ENCODE results near the gene ADA. TPM values are rescaled to one million over a fixed set of nuclear protein-coding genes. Genes with fewer than 3 reads are reported as not detected.

ADA gene
- total RNA-seq, 1 experiment from 2014 or later: 13.0 TPM

DNA sequence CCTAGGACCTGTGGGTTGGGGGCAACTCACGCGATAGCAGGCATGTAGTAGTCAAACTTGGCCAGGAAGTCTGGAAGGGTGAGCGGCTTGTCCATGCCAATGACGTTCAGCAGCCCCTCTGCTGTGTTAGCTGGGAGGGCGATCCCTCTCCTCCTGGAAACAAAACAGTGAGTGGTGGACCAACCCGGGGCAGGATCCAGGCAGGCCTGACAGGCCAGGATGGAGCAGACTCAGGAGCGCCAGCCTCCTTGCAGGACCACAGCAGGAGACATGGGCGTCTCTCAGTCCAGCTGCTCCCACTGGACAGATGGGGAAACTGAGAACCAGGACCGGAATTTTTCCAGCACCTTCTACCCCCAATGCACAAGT is 22.5 kb downstream of the ADA start:
- Histone ChIP-seq H3K4me3 (ENCODE audit: low read length) (no peak overlapping the region), H3F3A (ENCODE audit: low read length, unreplicated experiment) (no peaks in the 10 kb centered on the region), H3K9ac (ENCODE audit: low read length) (no peak overlapping the region), H2AFZ (ENCODE audit: low read length) (no peak overlapping the region), H3K4me1 (ENCODE audit: insufficient read depth, low read length) (no peaks in the 10 kb centered on the region), H3K9me3 (ENCODE audit: low read length) (no peaks in the 10 kb centered on the region), H3K27ac (ENCODE audit: low read length) (no peak overlapping the region), H4K20me1 (ENCODE audit: low read length) (no peaks in the 10 kb centered on the region), H3K27me3 (ENCODE audit: low read length) (no peaks in the 10 kb centered on the region), H3K9me2 (replicated peaks; ENCODE audit: low read length) (no peaks in the 10 kb centered on the region), H3K4me2 (ENCODE audit: low read length) (no peak overlapping the region), H3K79me2 (ENCODE audit: low read length) (no peaks in the 10 kb centered on the region), H3K36me3 (ENCODE audit: low read depth, low read length) (no peaks in the 10 kb centered on the region)
- DNase-seq (no peak), ATAC-seq (no peak)
- ChIA-PET POLR2A (ENCODE audit: unreplicated experiment) (no interaction called here), CTCF (no interaction called here)
- intact Hi-C loops (cut with micrococcal nuclease): no loop called here
- no peak for TF ChIP-seq EZH2 (IDR thresholded peaks at IDR 0.05; ENCODE audit: low read length, unreplicated experiment)
- TF ChIP-seq, protein P1, sequence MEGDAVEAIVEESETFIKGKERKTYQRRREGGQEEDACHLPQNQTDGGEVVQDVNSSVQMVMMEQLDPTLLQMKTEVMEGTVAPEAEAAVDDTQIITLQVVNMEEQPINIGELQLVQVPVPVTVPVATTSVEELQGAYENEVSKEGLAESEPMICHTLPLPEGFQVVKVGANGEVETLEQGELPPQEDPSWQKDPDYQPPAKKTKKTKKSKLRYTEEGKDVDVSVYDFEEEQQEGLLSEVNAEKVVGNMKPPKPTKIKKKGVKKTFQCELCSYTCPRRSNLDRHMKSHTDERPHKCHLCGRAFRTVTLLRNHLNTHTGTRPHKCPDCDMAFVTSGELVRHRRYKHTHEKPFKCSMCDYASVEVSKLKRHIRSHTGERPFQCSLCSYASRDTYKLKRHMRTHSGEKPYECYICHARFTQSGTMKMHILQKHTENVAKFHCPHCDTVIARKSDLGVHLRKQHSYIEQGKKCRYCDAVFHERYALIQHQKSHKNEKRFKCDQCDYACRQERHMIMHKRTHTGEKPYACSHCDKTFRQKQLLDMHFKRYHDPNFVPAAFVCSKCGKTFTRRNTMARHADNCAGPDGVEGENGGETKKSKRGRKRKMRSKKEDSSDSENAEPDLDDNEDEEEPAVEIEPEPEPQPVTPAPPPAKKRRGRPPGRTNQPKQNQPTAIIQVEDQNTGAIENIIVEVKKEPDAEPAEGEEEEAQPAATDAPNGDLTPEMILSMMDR (conservative IDR thresholded peaks at IDR 0.05; ENCODE audit: low read depth, low read length): no peak
- TF ChIP-seq EZH2phosphoT487 (IDR thresholded peaks at IDR 0.05; ENCODE audit: borderline replicate concordance, low read length): no peak
- no TSS peak for BruUV-seq (replicated peaks)

DNA sequence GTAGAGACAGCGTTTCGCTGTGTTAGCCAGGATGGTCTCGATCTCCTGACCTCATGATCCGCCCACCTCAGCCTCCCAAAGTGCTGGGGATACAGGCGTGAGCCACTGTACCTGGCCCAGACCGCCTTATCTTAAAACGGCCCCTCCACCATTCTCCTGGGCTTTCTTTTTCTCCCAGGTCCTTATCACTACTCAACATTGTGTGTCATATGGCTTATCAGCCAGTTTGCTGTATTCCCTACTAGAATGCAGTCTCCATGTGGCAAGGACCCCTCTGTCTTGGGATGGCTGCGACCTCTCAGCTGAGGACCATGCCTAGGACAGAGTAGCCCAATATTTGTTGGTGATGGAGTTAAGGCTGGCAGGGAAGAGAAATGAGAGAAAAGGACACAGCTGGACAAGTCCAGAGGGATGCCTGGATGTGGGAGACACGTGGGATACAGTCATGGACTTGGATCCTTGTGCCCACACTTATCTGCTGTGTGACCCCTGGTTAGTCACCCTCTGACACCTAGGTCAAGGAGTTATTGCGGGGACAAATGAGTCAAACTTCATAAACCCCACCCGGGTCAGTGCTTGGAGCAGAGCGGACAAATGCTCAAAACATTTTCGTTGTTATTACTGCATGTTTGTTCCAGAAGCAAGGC is 24.0 kb downstream of the ADA start:
- Histone ChIP-seq H4K20me1 (ENCODE audit: low read length) (no peaks in the 10 kb centered on the region), H3K27ac (ENCODE audit: low read length) (no peak overlapping the region), H3K36me3 (ENCODE audit: low read depth, low read length) (0 out of 2 replicates have a peak, but pooled peaks cover 7% of the 10 kb centered on the region), H3K27me3 (ENCODE audit: low read length) (no peaks in the 10 kb centered on the region), H2AFZ (ENCODE audit: low read length) (no peak overlapping the region), H3K9ac (ENCODE audit: low read length) (no peak overlapping the region), H3K4me2 (ENCODE audit: low read length) (no peak overlapping the region), H3K9me3 (ENCODE audit: low read length) (no peaks in the 10 kb centered on the region), H3K9me2 (replicated peaks; ENCODE audit: low read length) (no peaks in the 10 kb centered on the region), H3K4me3 (ENCODE audit: low read length) (no peak overlapping the region), H3F3A (ENCODE audit: low read length, unreplicated experiment) (no peaks in the 10 kb centered on the region), H3K4me1 (ENCODE audit: insufficient read depth, low read length) (no peaks in the 10 kb centered on the region), H3K79me2 (ENCODE audit: low read length) (no peaks in the 10 kb centered on the region)
- TF ChIP-seq, protein P1 (conservative IDR thresholded peaks at IDR 0.05; ENCODE audit: low read depth, low read length): no peak
- no peak for TF ChIP-seq EZH2phosphoT487 (IDR thresholded peaks at IDR 0.05; ENCODE audit: borderline replicate concordance, low read length)
- TF ChIP-seq EZH2 (IDR thresholded peaks at IDR 0.05; ENCODE audit: low read length, unreplicated experiment): no peak
- intact Hi-C loops (cut with micrococcal nuclease): no loop called here
- DNase-seq (no peak), ATAC-seq (no peak)
- POLR2A ChIA-PET (ENCODE audit: unreplicated experiment): no interaction called here
- CTCF ChIA-PET: no interaction called here
- no TSS peak for BruUV-seq (replicated peaks)

DNA sequence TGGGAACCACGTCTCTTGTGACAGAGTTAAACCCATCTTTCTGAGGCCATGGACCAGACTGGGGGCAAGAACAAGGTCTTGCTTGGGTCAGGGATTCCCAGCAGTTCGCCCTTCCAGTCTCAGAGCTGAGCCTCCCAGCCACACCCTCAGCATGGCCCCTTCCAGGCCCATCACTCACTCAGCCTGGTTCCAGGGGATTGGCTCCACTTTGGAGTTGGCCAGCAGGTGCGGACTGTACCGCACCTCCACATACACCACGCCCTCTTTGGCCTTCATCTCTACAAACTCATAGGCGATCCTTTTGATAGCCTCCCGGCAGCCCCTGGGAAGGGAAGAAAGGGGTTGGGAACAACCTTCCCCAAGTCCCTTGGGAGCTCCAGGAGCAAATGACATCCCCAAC is 25.2 kb downstream of the ADA start:
- no peak overlapping the region for H3K4me3 ChIP-seq (ENCODE audit: low read length)
- TF ChIP-seq, protein P1 (conservative IDR thresholded peaks at IDR 0.05; ENCODE audit: low read depth, low read length): no peak
- no peak for TF ChIP-seq EZH2phosphoT487 (IDR thresholded peaks at IDR 0.05; ENCODE audit: borderline replicate concordance, low read length)
- no peak for TF ChIP-seq EZH2 (IDR thresholded peaks at IDR 0.05; ENCODE audit: low read length, unreplicated experiment)
- DNase-seq (no peak), ATAC-seq (no peak)
- H3F3A ChIP-seq (ENCODE audit: low read length, unreplicated experiment): no peaks in the 10 kb centered on the region
- H4K20me1 ChIP-seq (ENCODE audit: low read length): no peaks in the 10 kb centered on the region
- H3K4me2 ChIP-seq (ENCODE audit: low read length): no peak overlapping the region
- H3K36me3 ChIP-seq (ENCODE audit: low read depth, low read length): peaks cover 11% of the 10 kb centered on the region; the same call in 1 of the 2 replicates
- H3K9me2 ChIP-seq (replicated peaks; ENCODE audit: low read length): no peaks in the 10 kb centered on the region
- H3K9ac ChIP-seq (ENCODE audit: low read length): no peak overlapping the region
- POLR2A ChIA-PET (ENCODE audit: unreplicated experiment): no interaction called here
- no peak overlapping the region for H2AFZ ChIP-seq (ENCODE audit: low read length)
- intact Hi-C loops (cut with micrococcal nuclease): no loop called here
- H3K4me1 ChIP-seq (ENCODE audit: insufficient read depth, low read length): no peaks in the 10 kb centered on the region
- no TSS peak for BruUV-seq (replicated peaks)
- H3K27me3 ChIP-seq (ENCODE audit: low read length): no peaks in the 10 kb centered on the region
- no peaks in the 10 kb centered on the region for H3K9me3 ChIP-seq (ENCODE audit: low read length)
- H3K79me2 ChIP-seq (ENCODE audit: low read length): no peaks in the 10 kb centered on the region
- CTCF ChIA-PET: interaction anchor here (1.0 kb wide), 1 partner anchor 56 kb away, joined by 4 read pairs; no protein-coding TSS in a partner anchor
- H3K27ac ChIP-seq (ENCODE audit: low read length): no peak overlapping the region
